ENCODE data around the gene SEMA4B.

GRCh38 chr15:90271459-90272166, 70.5 kb downstream of the SEMA4B start:
- no peak for TF ChIP-seq CTCF (conservative IDR thresholded peaks at IDR 0.05; ENCODE audit: low read length)
- TF ChIP-seq EZH2phosphoT487 (IDR thresholded peaks at IDR 0.05; ENCODE audit: borderline replicate concordance): no peak

Measured in Loucy (cell line).